ENCODE measurements around the gene HOXB2.

GRCh38 chr17:48575066-48575582 lies 30.2 kb upstream of the HOXB2 start:
- TF ChIP-seq POLR2A (IDR thresholded peaks at IDR 0.05) (no peak), POLR2AphosphoS5 (IDR thresholded peaks at IDR 0.05) (peak in 1 of 3 donors; percentile 13), CTCF (IDR thresholded peaks at IDR 0.05) (no peak), EP300 (IDR thresholded peaks at IDR 0.05) (no peak)
